Neural progenitor cell (in vitro differentiated cells): Measurements from ENCODE around the gene GABBR2. TPM values are rescaled to one million over a fixed set of nuclear protein-coding genes. Genes with fewer than 3 reads are reported as not detected.

Source experiments
- DNase-seq: peaks from one replicate; pipeline ENCODE4 v3.0.0-alpha.2; 2016; ENCODE audit warnings: low spot score
- H2AFZ ChIP-seq: fragments of 200-600 bp; sonication (generic); replicated peaks from 2 replicates; pipeline ENCODE4 v1.6.1; 2016; ENCODE audit warnings: antibody characterized with exemption
- H3F3A ChIP-seq: fragments of 200-600 bp; sonication (generic); 2 replicates; pipeline ENCODE4 v1.6.1; 2016; ENCODE audit warnings: antibody characterized with exemption, low read depth
- H3K27ac ChIP-seq: fragments of 200-600 bp; sonication (generic); 2 replicates; pipeline ENCODE4 v1.5.1; 2016; ENCODE audit warnings: mild to moderate bottlenecking
- H3K27me3 ChIP-seq: fragments of 200-600 bp; sonication (generic); 2 replicates; pipeline ENCODE4 v1.6.1; 2016; ENCODE audit warnings: mild to moderate bottlenecking, moderate library complexity
- H3K36me3 ChIP-seq: fragments of 200-600 bp; sonication (generic); 2 replicates; pipeline ENCODE4 v1.5.1; 2016
- H3K4me1 ChIP-seq: fragments of 200-600 bp; sonication (generic); 2 replicates; pipeline ENCODE4 v1.6.1; 2016; ENCODE audit warnings: mixed run types
- H3K4me2 ChIP-seq: fragments of 200-600 bp; sonication (generic); 2 replicates; pipeline ENCODE4 v1.6.1; 2016
- H3K4me3 ChIP-seq: fragments of 200-600 bp; sonication (generic); 2 replicates; pipeline ENCODE4 v1.5.1; 2016
- H3K79me2 ChIP-seq: fragments of 200-600 bp; sonication (generic); 2 replicates; pipeline ENCODE4 v1.6.1; 2016; ENCODE audit warnings: low read depth
- H3K9ac ChIP-seq: fragments of 200-600 bp; sonication (generic); 2 replicates; pipeline ENCODE4 v1.6.1; 2016
- H3K9me3 ChIP-seq: fragments of 200-600 bp; sonication (generic); 2 replicates; pipeline ENCODE4 v1.5.1; 2016; ENCODE audit warnings: low read depth
- H4K20me1 ChIP-seq: fragments of 200-600 bp; sonication (generic); 2 replicates; pipeline ENCODE4 v1.6.1; 2016; ENCODE audit warnings: low read depth
- H3K27ac Mint-ChIP-seq: 3 replicates; pipeline ENCODE4 v1.8.0; 2021; ENCODE audit warnings: mixed read lengths
- H3K27me3 Mint-ChIP-seq: 2 replicates; pipeline ENCODE4 v1.8.0; 2022; ENCODE audit warnings: low read depth, mild to moderate bottlenecking, inconsistent platforms, moderate library complexity, mixed read lengths; ENCODE audit not compliant: insufficient read depth
- H3K36me3 Mint-ChIP-seq: 3 replicates; pipeline ENCODE4 v1.8.0; 2021; ENCODE audit warnings: mixed read lengths
- H3K4me1 Mint-ChIP-seq: 3 replicates; pipeline ENCODE4 v1.8.0; 2021; ENCODE audit warnings: mixed read lengths
- H3K4me3 Mint-ChIP-seq: 3 replicates; pipeline ENCODE4 v1.8.0; 2021; ENCODE audit warnings: mild to moderate bottlenecking, moderate library complexity, mixed read lengths
- H3K9me3 Mint-ChIP-seq: 3 replicates; pipeline ENCODE4 v1.8.0; 2020; ENCODE audit warnings: mixed read lengths
- EZH2 ChIP-seq: fragments of 200-600 bp; sonication (generic); IDR thresholded peaks from 2 replicates; pipeline ENCODE4 v1.6.1; 2017; ENCODE audit warnings: antibody characterized with exemption, mild to moderate bottlenecking, moderate library complexity
- EZH2phosphoT487 ChIP-seq: fragments of 200-600 bp; sonication (generic); IDR thresholded peaks from 2 replicates; pipeline ENCODE4 v1.6.1; 2017; ENCODE audit warnings: antibody characterized with exemption
- total RNA-seq: library from RNA; depleted of rRNA; stranded (reverse); fragments of >200 nt; gene quantifications from 2 replicates; pipeline ENCODE4 v1.2.3, GENCODE V29; 2015; ENCODE audit warnings: low replicate concordance
- TF ChIP-seq, protein P1 (sequence below): fragments of 200-600 bp; sonication (generic); IDR thresholded peaks from 2 replicates; pipeline ENCODE4 v1.5.1; 2017; ENCODE audit warnings: antibody characterized with exemption, mild to moderate bottlenecking

The GABBR2 gene
- total RNA-seq, 1 donor from 2014 or later = not detected

DNA sequence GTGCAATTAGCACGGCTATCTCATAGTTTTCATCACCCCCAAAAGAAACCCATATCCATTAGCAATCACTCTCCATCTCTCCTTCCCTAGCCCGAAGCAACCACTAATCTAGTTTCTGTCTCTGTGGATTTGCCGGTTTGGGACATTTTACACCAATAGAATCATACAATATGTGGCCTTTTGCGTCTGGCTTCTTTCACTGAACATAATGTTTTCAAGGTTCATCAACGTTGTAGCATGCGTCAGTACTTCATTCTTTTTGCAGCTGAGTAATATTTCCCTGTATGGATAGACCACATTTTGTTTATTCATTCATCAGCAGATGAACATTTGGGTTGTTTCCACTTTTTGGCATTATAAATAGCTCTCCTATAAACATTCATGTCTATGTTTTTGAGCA is 377.9 kb downstream of the GABBR2 start:
- Mint-ChIP-seq H3K4me3 (no peak overlapping the region), H3K27ac (no peak overlapping the region), H3K36me3 (no peaks in the 10 kb centered on the region), H3K9me3 (no peaks in the 10 kb centered on the region), H3K27me3 (peaks cover 2% of the 10 kb centered on the region), H3K4me1 (no peaks in the 10 kb centered on the region)
- Histone ChIP-seq H3K9ac (no peak overlapping the region), H3K4me1 (no peaks in the 10 kb centered on the region), H3K9me3 (no peaks in the 10 kb centered on the region), H3K79me2 (no peaks in the 10 kb centered on the region), H2AFZ (no peak overlapping the region), H3K27ac (no peak overlapping the region), H3K4me3 (no peak overlapping the region), H3K27me3 (no peaks in the 10 kb centered on the region), H3K4me2 (no peak overlapping the region), H4K20me1 (no peaks in the 10 kb centered on the region), H3F3A (no peaks in the 10 kb centered on the region), H3K36me3 (no peaks in the 10 kb centered on the region)
- DNase-seq = no peak
- TF ChIP-seq, protein P1, sequence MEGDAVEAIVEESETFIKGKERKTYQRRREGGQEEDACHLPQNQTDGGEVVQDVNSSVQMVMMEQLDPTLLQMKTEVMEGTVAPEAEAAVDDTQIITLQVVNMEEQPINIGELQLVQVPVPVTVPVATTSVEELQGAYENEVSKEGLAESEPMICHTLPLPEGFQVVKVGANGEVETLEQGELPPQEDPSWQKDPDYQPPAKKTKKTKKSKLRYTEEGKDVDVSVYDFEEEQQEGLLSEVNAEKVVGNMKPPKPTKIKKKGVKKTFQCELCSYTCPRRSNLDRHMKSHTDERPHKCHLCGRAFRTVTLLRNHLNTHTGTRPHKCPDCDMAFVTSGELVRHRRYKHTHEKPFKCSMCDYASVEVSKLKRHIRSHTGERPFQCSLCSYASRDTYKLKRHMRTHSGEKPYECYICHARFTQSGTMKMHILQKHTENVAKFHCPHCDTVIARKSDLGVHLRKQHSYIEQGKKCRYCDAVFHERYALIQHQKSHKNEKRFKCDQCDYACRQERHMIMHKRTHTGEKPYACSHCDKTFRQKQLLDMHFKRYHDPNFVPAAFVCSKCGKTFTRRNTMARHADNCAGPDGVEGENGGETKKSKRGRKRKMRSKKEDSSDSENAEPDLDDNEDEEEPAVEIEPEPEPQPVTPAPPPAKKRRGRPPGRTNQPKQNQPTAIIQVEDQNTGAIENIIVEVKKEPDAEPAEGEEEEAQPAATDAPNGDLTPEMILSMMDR = no peak
- TF ChIP-seq EZH2 (no peak), EZH2phosphoT487 (no peak)

DNA sequence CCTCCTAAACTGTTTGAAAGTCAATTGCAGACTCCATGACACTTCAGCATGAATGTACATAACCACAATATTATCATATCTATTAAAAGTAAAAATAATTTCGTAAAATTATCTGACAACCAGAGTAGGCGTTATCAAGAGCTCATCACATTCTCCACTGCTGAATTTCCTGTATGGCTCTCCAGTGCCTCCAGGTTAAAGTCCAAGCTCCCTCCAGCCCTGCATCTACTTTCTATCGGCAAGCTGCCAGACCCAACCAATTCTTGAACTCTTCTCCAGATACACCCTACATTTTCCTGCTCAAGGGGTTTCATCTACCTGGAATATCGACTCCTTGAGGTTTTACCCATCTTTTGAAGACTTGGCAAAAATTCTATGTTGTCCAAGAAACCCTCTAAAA is 378.8 kb downstream of the GABBR2 start:
- TF ChIP-seq EZH2 (no peak), EZH2phosphoT487 (no peak)
- TF ChIP-seq, protein P1 = no peak
- DNase-seq = no peak
- Histone ChIP-seq H3K79me2 (no peaks in the 10 kb centered on the region), H3K36me3 (no peaks in the 10 kb centered on the region), H3K27ac (no peak overlapping the region), H3K27me3 (no peaks in the 10 kb centered on the region), H3K4me3 (no peak overlapping the region), H3F3A (no peaks in the 10 kb centered on the region), H3K9me3 (no peaks in the 10 kb centered on the region), H2AFZ (no peak overlapping the region), H3K9ac (no peak overlapping the region), H3K4me1 (no peaks in the 10 kb centered on the region), H3K4me2 (no peak overlapping the region), H4K20me1 (no peaks in the 10 kb centered on the region)
- Mint-ChIP-seq H3K4me1 (no peaks in the 10 kb centered on the region), H3K36me3 (no peaks in the 10 kb centered on the region), H3K27ac (no peak overlapping the region), H3K9me3 (no peaks in the 10 kb centered on the region), H3K4me3 (no peak overlapping the region), H3K27me3 (peaks cover 2% of the 10 kb centered on the region)

DNA sequence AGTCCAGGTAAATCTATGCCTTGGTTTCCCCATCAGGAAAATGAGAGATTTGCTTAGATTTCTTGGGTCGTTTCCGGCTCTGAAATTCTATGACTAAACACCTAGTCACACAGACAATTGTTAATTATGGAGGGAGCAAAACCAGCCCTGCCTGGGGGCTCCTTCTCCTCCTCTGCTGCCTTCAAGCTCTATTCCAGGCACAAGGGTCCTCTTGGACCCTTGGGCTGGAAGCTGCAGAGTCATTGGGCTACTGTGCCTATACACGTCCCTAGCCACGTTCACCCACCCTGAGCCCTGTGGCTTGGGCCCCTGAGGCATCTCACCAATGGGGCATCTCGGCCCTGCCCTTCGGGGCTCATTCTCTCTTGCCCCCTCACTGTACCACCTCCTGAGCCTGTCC is 379.5 kb downstream of the GABBR2 start:
- TF ChIP-seq, protein P1 = no peak
- TF ChIP-seq EZH2phosphoT487 (no peak), EZH2 (no peak)
- H3K27ac Mint-ChIP-seq = no peak overlapping the region

More for the DNA sequence above, 379.5 kb downstream of the GABBR2 start:
- Histone ChIP-seq H3K4me3 (no peak overlapping the region), H3K4me1 (no peaks in the 10 kb centered on the region), H3F3A (no peaks in the 10 kb centered on the region), H3K36me3 (no peaks in the 10 kb centered on the region), H3K9me3 (no peaks in the 10 kb centered on the region), H3K9ac (no peak overlapping the region), H4K20me1 (no peaks in the 10 kb centered on the region), H2AFZ (no peak overlapping the region), H3K27ac (no peak overlapping the region), H3K4me2 (no peak overlapping the region), H3K79me2 (no peaks in the 10 kb centered on the region), H3K27me3 (no peaks in the 10 kb centered on the region)
- no peaks in the 10 kb centered on the region for H3K4me1 Mint-ChIP-seq
- H3K4me3 Mint-ChIP-seq = no peak overlapping the region
- peaks cover 2% of the 10 kb centered on the region for H3K27me3 Mint-ChIP-seq
- H3K9me3 Mint-ChIP-seq = no peaks in the 10 kb centered on the region
- no peak for DNase-seq
- H3K36me3 Mint-ChIP-seq = no peaks in the 10 kb centered on the region
